ENCODE data around the gene ATRIP.

ATRIP gene

GRCh38 chr3:48411606-48412374, 34.7 kb upstream of the ATRIP start:
- no peak for DNase-seq (ENCODE audit: extremely low read depth, low read depth)

DNA sequence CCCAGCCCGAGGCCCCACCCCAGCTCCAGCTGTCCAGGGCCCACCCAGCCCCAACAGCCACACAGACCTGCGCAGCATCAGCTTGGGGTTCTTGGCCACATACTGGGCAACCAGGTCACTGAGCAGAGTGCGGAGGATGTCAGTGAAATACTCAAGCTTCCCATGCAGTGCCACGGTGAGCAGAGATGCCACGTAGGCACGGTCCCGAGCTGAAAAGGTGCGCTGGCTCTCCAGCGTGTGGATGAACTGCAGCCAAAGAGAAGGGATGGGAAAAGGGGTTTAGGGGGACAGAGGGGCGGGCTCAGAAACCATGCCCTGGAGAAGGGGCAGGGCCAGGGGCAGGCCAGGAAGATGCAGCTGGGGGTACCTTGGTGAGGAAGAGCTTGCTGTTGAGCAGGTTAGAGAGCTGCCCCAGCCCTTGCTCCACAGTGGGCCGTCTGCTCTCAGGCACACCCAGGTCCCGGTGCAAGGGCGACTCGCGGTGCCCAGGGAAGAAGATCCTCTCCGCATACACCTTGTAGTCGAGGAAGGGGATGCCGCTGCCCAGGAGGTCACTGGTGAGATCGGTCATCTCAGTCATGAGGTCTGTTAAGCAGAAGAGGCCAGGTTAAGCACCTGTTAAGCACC, 34.0 kb upstream of the ATRIP start:
- TF ChIP-seq CTCF (IDR thresholded peaks at IDR 0.05; ENCODE audit: low read depth, low read length), result no peak
- no peak for DNase-seq (ENCODE audit: extremely low read depth, low read depth)

More at GRCh38 chr3:48411606-48412374, 34.7 kb upstream of the ATRIP start:
- no peak for TF ChIP-seq CTCF (IDR thresholded peaks at IDR 0.05; ENCODE audit: low read depth, low read length)

GRCh38 chr3:48413086-48413485, 33.5 kb upstream of the ATRIP start:
- DNase-seq (ENCODE audit: extremely low read depth, low read depth), result no peak
- TF ChIP-seq CTCF (IDR thresholded peaks at IDR 0.05; ENCODE audit: low read depth, low read length), result no peak

DNA sequence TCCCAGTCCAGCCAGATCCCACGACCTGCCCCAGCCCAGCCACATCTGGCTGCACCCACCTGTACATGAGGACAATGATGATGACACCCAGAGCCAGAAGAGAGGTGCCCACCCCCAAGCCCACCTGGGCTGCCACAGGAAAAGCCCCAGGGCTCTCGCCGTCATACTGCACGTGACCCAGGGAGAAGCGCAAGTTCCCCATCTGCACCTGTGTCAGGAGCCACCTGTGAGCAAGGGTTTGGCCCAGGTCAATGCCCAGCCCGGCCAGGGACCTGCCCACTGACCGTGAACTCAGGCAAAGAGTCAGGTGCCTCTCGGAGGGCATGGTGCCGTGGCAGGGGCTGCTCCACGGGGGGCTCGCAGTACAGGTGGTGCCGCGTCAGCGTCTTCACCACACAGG, 32.9 kb upstream of the ATRIP start:
- no peak for TF ChIP-seq CTCF (IDR thresholded peaks at IDR 0.05; ENCODE audit: low read depth, low read length)
- DNase-seq (ENCODE audit: extremely low read depth, low read depth), result no peak

DNA sequence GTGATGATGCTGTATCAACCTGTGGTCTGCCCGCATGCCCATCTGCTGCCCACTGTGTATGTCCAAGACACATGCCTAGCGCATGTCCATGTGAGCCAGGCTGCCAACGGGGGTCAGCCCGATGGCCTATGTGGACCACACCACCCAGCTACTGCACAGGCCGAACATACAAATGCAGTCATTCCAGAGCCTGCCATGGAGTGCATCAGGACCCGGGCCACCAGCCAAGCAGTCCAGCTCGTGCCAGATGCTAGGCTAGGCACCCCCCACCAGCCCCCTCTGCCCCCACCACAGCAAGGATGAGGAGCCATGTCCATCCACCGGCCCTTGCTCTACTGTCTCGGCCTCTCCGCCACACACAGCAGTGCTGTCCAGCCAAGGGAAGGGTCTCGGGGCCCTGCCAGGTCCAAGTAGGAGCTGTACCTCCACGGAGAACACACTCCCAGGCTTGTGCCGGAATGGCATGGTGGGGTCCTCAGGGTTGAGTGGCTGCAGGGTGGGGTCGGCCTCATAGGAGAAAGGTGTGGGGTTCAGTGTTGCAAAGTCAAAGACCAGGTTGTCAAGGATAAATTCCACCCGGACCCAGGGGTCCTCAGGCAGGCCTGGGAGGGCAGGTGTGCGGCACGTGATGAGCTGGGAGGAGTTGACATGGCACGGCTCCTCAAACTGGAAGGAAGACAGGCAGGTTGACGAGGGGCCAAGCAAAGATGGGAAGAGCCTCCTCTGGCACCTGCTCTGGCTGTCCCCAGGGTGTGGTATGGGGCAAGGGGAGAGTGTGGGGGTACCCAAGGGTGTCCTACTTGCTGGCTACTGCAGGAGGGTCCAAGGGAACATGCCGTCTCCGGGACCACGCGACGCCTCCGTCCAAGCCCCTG, 31.9 kb upstream of the ATRIP start:
- no peak for DNase-seq (ENCODE audit: extremely low read depth, low read depth)
- no peak for TF ChIP-seq CTCF (IDR thresholded peaks at IDR 0.05; ENCODE audit: low read depth, low read length)

DNA sequence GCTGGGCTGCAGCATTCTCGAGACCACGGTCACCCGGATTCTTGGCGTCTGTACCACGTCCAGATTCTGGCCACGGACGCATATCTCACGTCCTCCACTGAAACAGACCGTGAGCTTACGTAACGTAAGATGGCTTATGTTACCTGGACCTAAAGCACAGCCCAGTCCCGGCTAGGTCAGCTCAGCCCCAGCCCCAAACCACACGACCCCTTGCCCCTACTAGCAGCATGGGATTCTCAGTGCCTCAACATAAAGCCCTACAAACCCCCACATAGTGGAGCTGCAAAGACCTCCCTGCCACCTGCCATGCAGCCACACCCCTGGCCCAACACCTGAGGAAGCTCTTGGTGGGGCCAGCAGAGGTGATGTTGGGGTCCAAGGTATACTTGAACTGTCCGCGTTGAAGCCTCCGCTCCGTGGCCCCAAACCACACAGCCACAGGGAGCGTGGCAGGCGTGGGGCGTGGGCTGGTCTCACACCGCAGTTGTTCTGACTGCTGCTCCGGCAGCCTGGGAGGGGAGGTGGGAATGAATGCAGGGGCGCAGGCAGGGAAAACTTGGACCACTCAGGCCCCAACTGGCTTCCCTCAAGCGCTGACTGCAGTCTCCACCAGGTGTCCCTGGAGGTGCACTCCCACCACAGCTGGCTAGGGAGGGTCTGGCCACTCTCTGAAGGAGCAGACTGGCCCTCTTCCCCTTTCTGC, 31.1 kb upstream of the ATRIP start:
- no peak for DNase-seq (ENCODE audit: extremely low read depth, low read depth)
- no peak for TF ChIP-seq CTCF (IDR thresholded peaks at IDR 0.05; ENCODE audit: low read depth, low read length)
